Measurements from ENCODE around the gene EBF4.

Gene EBF4

GRCh38 chr20:2692036-2692885 lies at the start of gene EBF4:
TSS of gene EBF4 (plus strand) at chr20:2692780. CDS start at chr20:2693646, 866 bp downstream.
- no peak for DNase-seq (ENCODE audit: extremely low read depth in 1 of 2, low read depth in 1 of 2)

- DNase-seq (ENCODE audit: extremely low read depth in 1 of 2, low read depth in 1 of 2) = no peak
These were observed 48.9 kb upstream of the EBF4 start for GRCh38 chr20:2643708-2644107.

- peak; percentile 68 to 90 for DNase-seq (ENCODE audit: extremely low read depth in 1 of 2, low read depth in 1 of 2)
These were observed 40.5 kb upstream of the EBF4 start, which contains the start of gene NOP56 for GRCh38 chr20:2651772-2652723. TSS of gene NOP56 (plus strand) at chr20:2652632. CDS start at chr20:2652661, 29 bp downstream.

GRCh38 chr20:2652724-2653555 lies 39.6 kb upstream of the EBF4 start:
- DNase-seq (ENCODE audit: extremely low read depth in 1 of 2, low read depth in 1 of 2) = no peak

- no peak for DNase-seq (ENCODE audit: extremely low read depth in 1 of 2, low read depth in 1 of 2)
These were observed 38.8 kb upstream of the EBF4 start for GRCh38 chr20:2653556-2654383.

GRCh38 chr20:2654384-2654822 lies 38.2 kb upstream of the EBF4 start:
- DNase-seq (ENCODE audit: extremely low read depth in 1 of 2, low read depth in 1 of 2) = no peak

GRCh38 chr20:2654831-2655230 lies 37.7 kb upstream of the EBF4 start:
- DNase-seq (ENCODE audit: extremely low read depth in 1 of 2, low read depth in 1 of 2) = no peak

- no peak for DNase-seq (ENCODE audit: extremely low read depth in 1 of 2, low read depth in 1 of 2)
These were observed 37.1 kb upstream of the EBF4 start for GRCh38 chr20:2655331-2656116.

GRCh38 chr20:2656471-2657117 lies 36.0 kb upstream of the EBF4 start:
- no peak for DNase-seq (ENCODE audit: extremely low read depth in 1 of 2, low read depth in 1 of 2)

GRCh38 chr20:2657241-2657640 lies 35.3 kb upstream of the EBF4 start:
- DNase-seq (ENCODE audit: extremely low read depth in 1 of 2, low read depth in 1 of 2) = no peak

- DNase-seq (ENCODE audit: extremely low read depth in 1 of 2, low read depth in 1 of 2) = no peak
These were observed 34.9 kb upstream of the EBF4 start for GRCh38 chr20:2657674-2658073.

- DNase-seq (ENCODE audit: extremely low read depth in 1 of 2, low read depth in 1 of 2) = no peak
These were observed 33.9 kb upstream of the EBF4 start for GRCh38 chr20:2658414-2659354.

- no peak for DNase-seq (ENCODE audit: extremely low read depth in 1 of 2, low read depth in 1 of 2)
These were observed 33.0 kb upstream of the EBF4 start for GRCh38 chr20:2659547-2659946.

- no peak for DNase-seq (ENCODE audit: extremely low read depth in 1 of 2, low read depth in 1 of 2)
These were observed 29.2 kb upstream of the EBF4 start for GRCh38 chr20:2663364-2663886.

GRCh38 chr20:2663887-2664719 lies 28.5 kb upstream of the EBF4 start, which contains the start of gene IDH3B:
TSS of gene IDH3B (minus strand) at chr20:2664216. CDS start at chr20:2664188, 28 bp downstream.
- DNase-seq (ENCODE audit: extremely low read depth in 1 of 2, low read depth in 1 of 2) = peak; percentile 80 to 84

- DNase-seq (ENCODE audit: extremely low read depth in 1 of 2, low read depth in 1 of 2) = no peak
These were observed 20.6 kb upstream of the EBF4 start for GRCh38 chr20:2671977-2672376.

All from activated CD8-positive, alpha-beta memory T cell treated with anti-CD3 and anti-CD28 coated beads for 1 hour (primary cell).